K562 (cell line): ENCODE results near the gene TLK2. TPM values are rescaled to one million over a fixed set of nuclear protein-coding genes. Genes with fewer than 3 reads are reported as not detected.

Experiments
- BCLAF1 ChIP-seq, 2 experiments: fragments of 450-650 bp in 1 of 2; IDR thresholded peaks; 2 replicates each; pipeline ENCODE4 v1.6.1; 2011 to 2017; ENCODE audit warnings: low read depth in 2 of 2, antibody characterized with exemption in 1 of 2, borderline replicate concordance in 1 of 2, low read length in 1 of 2, mild to moderate bottlenecking in 1 of 2, mixed read lengths in 1 of 2; ENCODE audit not compliant: control insufficient read depth in 1 of 2
- BDP1 ChIP-seq: IDR thresholded peaks from 3 replicates; pipeline ENCODE4 v1.6.1; 2011; ENCODE audit not compliant: insufficient read length, insufficient read depth
- CREB1 ChIP-seq, 2 experiments: sonication (generic) in 1 of 2; formaldehyde crosslinking in 1 of 2; IDR thresholded peaks; 2 replicates each; pipeline versions ENCODE4 v1.6.1 to v1.8.0; 2012 to 2022; ENCODE audit warnings: inconsistent platforms in 1 of 2, mild to moderate bottlenecking in 1 of 2, missing genetic modification reagents in 1 of 2, moderate library complexity in 1 of 2
- ESRRA ChIP-seq: fragments of 450-650 bp; IDR thresholded peaks from 2 replicates; pipeline ENCODE4 v1.6.1; 2014; ENCODE audit warnings: low read depth, mild to moderate bottlenecking, moderate library complexity, borderline replicate concordance
- FOS ChIP-seq: IDR thresholded peaks from 3 replicates; pipeline ENCODE4 v1.6.1; 2011; ENCODE audit not compliant: insufficient read length; ENCODE audit errors: extremely low read depth
- FOXM1 ChIP-seq, 2 experiments: fragments of 450-650 bp in 1 of 2; sonication (generic) in 1 of 2; formaldehyde crosslinking in 1 of 2; IDR thresholded peaks; 2 replicates each; pipeline versions ENCODE4 v1.6.1 to v1.9.0; 2017 to 2022; ENCODE audit warnings: low read depth in 2 of 2, mild to moderate bottlenecking in 2 of 2, missing genetic modification reagents in 1 of 2, moderate library complexity in 1 of 2
- KLF1 ChIP-seq: fragments of 450-650 bp; IDR thresholded peaks from 2 replicates; pipeline ENCODE4 v1.6.1; 2016; ENCODE audit warnings: missing genetic modification characterization, missing compliant biosample characterization
- SIN3B ChIP-seq: fragments of 450-650 bp; IDR thresholded peaks from 2 replicates; pipeline ENCODE4 v1.6.1; 2017; ENCODE audit warnings: low read depth, mild to moderate bottlenecking, moderate library complexity
- SMARCA5 ChIP-seq: fragments of 450-650 bp; IDR thresholded peaks from 2 replicates; pipeline ENCODE4 v1.6.1; 2016
- SUPT5H ChIP-seq: fragments of 450-650 bp; IDR thresholded peaks from 2 replicates; pipeline ENCODE4 v1.6.1; 2016
- TEAD4 ChIP-seq, 2 experiments: sonication (generic) in 1 of 2; formaldehyde crosslinking in 1 of 2; IDR thresholded peaks; 2 replicates each; pipeline versions ENCODE4 v1.6.1 to v1.8.0; 2012 to 2022; ENCODE audit warnings: borderline replicate concordance in 1 of 2, inconsistent platforms in 1 of 2, low read length in 1 of 2, mild to moderate bottlenecking in 1 of 2, missing genetic modification reagents in 1 of 2
- USF2 ChIP-seq: sonication (generic); formaldehyde crosslinking; IDR thresholded peaks from 2 replicates; pipeline ENCODE4 v1.5.0; 2020; ENCODE audit warnings: missing genetic modification reagents
- ZBTB8A ChIP-seq: fragments of 450-650 bp; IDR thresholded peaks from 2 replicates; pipeline ENCODE4 v1.6.1; 2018; ENCODE audit warnings: mild to moderate bottlenecking, moderate library complexity; ENCODE audit not compliant: partially characterized antibody
- ZC3H8 ChIP-seq: fragments of 450-650 bp; IDR thresholded peaks from 2 replicates; pipeline ENCODE4 v1.6.1; 2017
- ZNF143 ChIP-seq: sonication (generic); formaldehyde crosslinking; IDR thresholded peaks from 2 replicates; pipeline ENCODE4 v1.9.0; 2022; ENCODE audit warnings: mild to moderate bottlenecking, missing genetic modification reagents
- ZNF197 ChIP-seq: fragments of 200-800 bp; sonication (Bioruptor generic); IDR thresholded peaks from 2 replicates; pipeline ENCODE4 v1.6.1; 2016; ENCODE audit warnings: low read depth, missing genetic modification characterization, missing compliant biosample characterization
- ZNF232 ChIP-seq: sonication (generic); formaldehyde crosslinking; IDR thresholded peaks from 2 replicates; pipeline ENCODE4 v1.8.0; 2022; ENCODE audit warnings: mild to moderate bottlenecking, missing genetic modification reagents
- ZNF41 ChIP-seq: fragments of 250-450 bp; sonication (Bioruptor Pico); conservative IDR thresholded peaks from 2 replicates; pipeline ENCODE4 v1.4.0; 2020; ENCODE audit warnings: mild to moderate bottlenecking
- ZNF436 ChIP-seq: fragments of 250-450, 450-650 bp; sonication (Bioruptor Pico); formaldehyde crosslinking; IDR thresholded peaks from 2 replicates; pipeline ENCODE4 v1.7.0; 2020; ENCODE audit warnings: mild to moderate bottlenecking
- ZNF583 ChIP-seq: fragments of 250-450 bp; sonication (Bioruptor Pico); IDR thresholded peaks from 2 replicates; pipeline ENCODE4 v1.4.0; 2020
- polyA plus RNA-seq, 8 experiments: library from polyadenylated mRNA; depleted of rRNA in 4 of 8; stranded (reverse) in 5 of 8; unstranded in 3 of 8; fragments of >200 nt; fragmentation: Nextera tagmentation in 2 of 8; fragmentation: Illumina TruSeq in 1 of 8; extraction: Ambion mirVana in 2 of 8; extraction: Trizol in 1 of 8; gene quantifications; 2 replicates each; pipeline versions ENCODE4 v1.2.1 to v1.2.3, GENCODE V29; 2011 to 2014; ENCODE audit warnings: inconsistent platforms in 1 of 8, missing spikeins in 1 of 8
- total RNA-seq, 7 experiments: library from RNA; depleted of rRNA in 6 of 7; stranded (reverse); fragments of >200 nt in 6 of 7; fragmentation: Illumina TruSeq in 2 of 7; extraction: Trizol in 2 of 7; gene quantifications; 2 replicates each; pipeline versions ENCODE4 v1.2.1 to v1.2.3, GENCODE V29; 2011 to 2021; ENCODE audit warnings: low replicate concordance in 1 of 7
- TF ChIP-seq, protein P1 (sequence below), 2 experiments: IDR thresholded peaks; 2 replicates each; pipeline ENCODE4 v1.6.1; 2011; ENCODE audit warnings: borderline replicate concordance in 1 of 2, control low read depth in 1 of 2, low read depth in 1 of 2, low read length in 1 of 2, mild to moderate bottlenecking in 1 of 2, mixed read lengths in 1 of 2, moderate library complexity in 1 of 2; ENCODE audit not compliant: insufficient read depth in 1 of 2, insufficient read length in 1 of 2, poor library complexity in 1 of 2, severe bottlenecking in 1 of 2; ENCODE audit errors: extremely low read depth in 1 of 2
- TF ChIP-seq, protein P2 (sequence below): fragments of 450-650 bp; formaldehyde crosslinking; conservative IDR thresholded peaks from 2 replicates; pipeline ENCODE4 v1.4.0; 2022; ENCODE audit warnings: mild to moderate bottlenecking, missing genetic modification characterization

TLK2 gene
- total and polyA plus RNA-seq, 9 of the 15 experiments (the other 6 are each of a cell fraction or from before 2014, with no cell fraction given), result 10.1 to 51.9 (median 32.4) TPM

- TF ChIP-seq FOS (peak; percentile 20), CREB1 (IDR thresholded peaks at IDR 0.05) (no peak), CREB1 (CRISPR knock-in tag; IDR thresholded peaks at IDR 0.05) (no peak), ZC3H8 (no peak), USF2 (CRISPR knock-in tag) (peak; percentile 96), ZNF232 (no peak), SIN3B (no peak), ZNF143 (CRISPR knock-in tag) (no peak), ZNF583 (CRISPR knock-in tag) (no peak), ZBTB8A (no peak), ZNF197 (no peak), KLF1 (tag) (no peak), FOXM1 (IDR thresholded peaks at IDR 0.05; ENCODE audit: low read depth) (peak; percentile 58; the same call in 1 of the 2 replicates), FOXM1 (CRISPR knock-in tag; IDR thresholded peaks at IDR 0.05; ENCODE audit: low read depth) (no peak), TEAD4 (IDR thresholded peaks at IDR 0.05; ENCODE audit: low read length) (no peak), TEAD4 (CRISPR knock-in tag; IDR thresholded peaks at IDR 0.05; ENCODE audit: borderline replicate concordance) (no peak), SUPT5H (no peak), BCLAF1 (IDR thresholded peaks at IDR 0.05; ENCODE audit: borderline replicate concordance in 1 of 2, control insufficient read depth in 1 of 2, low read depth in 2 of 2, low read length in 1 of 2) (no peak), SMARCA5 (no peak), ZNF436 (no peak), ESRRA (no peak), BDP1 (no peak), ZNF41 (CRISPR knock-in tag) (no peak)
- TF ChIP-seq, protein P1, sequence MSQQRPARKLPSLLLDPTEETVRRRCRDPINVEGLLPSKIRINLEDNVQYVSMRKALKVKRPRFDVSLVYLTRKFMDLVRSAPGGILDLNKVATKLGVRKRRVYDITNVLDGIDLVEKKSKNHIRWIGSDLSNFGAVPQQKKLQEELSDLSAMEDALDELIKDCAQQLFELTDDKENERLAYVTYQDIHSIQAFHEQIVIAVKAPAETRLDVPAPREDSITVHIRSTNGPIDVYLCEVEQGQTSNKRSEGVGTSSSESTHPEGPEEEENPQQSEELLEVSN (IDR thresholded peaks at IDR 0.05; ENCODE audit: borderline replicate concordance in 1 of 2, extremely low read depth in 1 of 2, insufficient read depth in 1 of 2, insufficient read length in 1 of 2, low read depth in 1 of 2, low read length in 1 of 2, poor library complexity in 1 of 2, severe bottlenecking in 1 of 2), result peak; percentile 16 to 47
- TF ChIP-seq, protein P2, sequence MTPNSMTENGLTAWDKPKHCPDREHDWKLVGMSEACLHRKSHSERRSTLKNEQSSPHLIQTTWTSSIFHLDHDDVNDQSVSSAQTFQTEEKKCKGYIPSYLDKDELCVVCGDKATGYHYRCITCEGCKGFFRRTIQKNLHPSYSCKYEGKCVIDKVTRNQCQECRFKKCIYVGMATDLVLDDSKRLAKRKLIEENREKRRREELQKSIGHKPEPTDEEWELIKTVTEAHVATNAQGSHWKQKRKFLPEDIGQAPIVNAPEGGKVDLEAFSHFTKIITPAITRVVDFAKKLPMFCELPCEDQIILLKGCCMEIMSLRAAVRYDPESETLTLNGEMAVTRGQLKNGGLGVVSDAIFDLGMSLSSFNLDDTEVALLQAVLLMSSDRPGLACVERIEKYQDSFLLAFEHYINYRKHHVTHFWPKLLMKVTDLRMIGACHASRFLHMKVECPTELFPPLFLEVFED (CRISPR knock-in tag), result no peak
Measured at GRCh38 chr17:62644487-62645173, 166.0 kb downstream of the TLK2 start (continued).
